WTC11 (cell line): ENCODE results near the gene LMF1. TPM values are rescaled to one million over a fixed set of nuclear protein-coding genes. Genes with fewer than 3 reads are reported as not detected.

Source experiments
- ATAC-seq: fragments of 200-7000 bp; cut with Tn5 transposase; 2 replicates; pipeline ENCODE4 v1.10.0; 2021; ENCODE audit warnings: mild to moderate bottlenecking, moderate library complexity
- CTCF ChIA-PET: fragments of 300-600 bp; sonication (Branson Sonifier 250); formaldehyde crosslinking; loops from one replicate; lab custom pipeline; 2021; ENCODE audit warnings: antibody characterized with exemption; lab: Charles Lee
- POLR2A ChIA-PET: fragments of 350-600 bp; sonication (Branson Sonifier 250); formaldehyde crosslinking; loops from one replicate; lab custom pipeline; 2021; ENCODE audit warnings: antibody characterized with exemption; lab: Charles Lee
- DNase-seq: peaks from one replicate; pipeline ENCODE4 v3.0.0; 2021; ENCODE audit warnings: low spot score
- H3K27ac Mint-ChIP-seq: 2 replicates; pipeline ENCODE4 v1.8.0; 2021; ENCODE audit warnings: mixed read lengths
- H3K27me3 Mint-ChIP-seq: 2 replicates; pipeline ENCODE4 v1.8.0; 2021; ENCODE audit warnings: low read depth, mild to moderate bottlenecking, moderate library complexity, mixed read lengths
- H3K36me3 Mint-ChIP-seq: 2 replicates; pipeline ENCODE4 v1.8.0; 2021; ENCODE audit warnings: mixed read lengths
- H3K4me1 Mint-ChIP-seq: 2 replicates; pipeline ENCODE4 v1.8.0; 2022; ENCODE audit warnings: mixed read lengths
- H3K4me3 Mint-ChIP-seq: 2 replicates; pipeline ENCODE4 v1.8.0; 2021; ENCODE audit warnings: mild to moderate bottlenecking, moderate library complexity, mixed read lengths
- H3K9me3 Mint-ChIP-seq: 2 replicates; pipeline ENCODE4 v1.8.0; 2021; ENCODE audit warnings: mixed read lengths
- ARID4B ChIP-seq: sonication (generic); formaldehyde crosslinking; IDR thresholded peaks from 2 replicates; pipeline ENCODE4 v1.8.0; 2023; ENCODE audit warnings: missing genetic modification reagents, mild to moderate bottlenecking, borderline replicate concordance
- ATF1 ChIP-seq: sonication (generic); formaldehyde crosslinking; IDR thresholded peaks from 2 replicates; pipeline ENCODE4 v1.8.1; 2023; ENCODE audit warnings: mild to moderate bottlenecking, moderate library complexity, missing genetic modification reagents
- CBFB ChIP-seq: sonication (generic); formaldehyde crosslinking; IDR thresholded peaks from 2 replicates; pipeline ENCODE4 v1.8.1; 2022; ENCODE audit warnings: mild to moderate bottlenecking, low read depth, missing genetic modification reagents
- CREB1 ChIP-seq: sonication (generic); formaldehyde crosslinking; IDR thresholded peaks from 2 replicates; pipeline ENCODE4 v1.8.0; 2023; ENCODE audit warnings: mild to moderate bottlenecking, missing genetic modification reagents
- CREM ChIP-seq: sonication (generic); formaldehyde crosslinking; IDR thresholded peaks from 2 replicates; pipeline ENCODE4 v1.8.1; 2022; ENCODE audit warnings: mild to moderate bottlenecking, missing genetic modification reagents, moderate library complexity
- E2F1 ChIP-seq: sonication (generic); formaldehyde crosslinking; IDR thresholded peaks from 2 replicates; pipeline ENCODE4 v1.8.0; 2022; ENCODE audit warnings: mild to moderate bottlenecking, missing genetic modification reagents
- GTF2I ChIP-seq: fragments of 250-450 bp; sonication (Bioruptor Pico); conservative IDR thresholded peaks from 2 replicates; pipeline ENCODE4 v1.4.0; 2021; ENCODE audit warnings: mild to moderate bottlenecking
- JUN ChIP-seq: sonication (generic); formaldehyde crosslinking; IDR thresholded peaks from 2 replicates; pipeline ENCODE4 v1.8.0; 2023; ENCODE audit warnings: mild to moderate bottlenecking, missing genetic modification reagents
- KAT7 ChIP-seq: sonication (generic); formaldehyde crosslinking; IDR thresholded peaks from 2 replicates; pipeline ENCODE4 v1.8.1; 2023; ENCODE audit warnings: missing genetic modification reagents, mild to moderate bottlenecking, borderline replicate concordance
- NFYB ChIP-seq: sonication (generic); formaldehyde crosslinking; conservative IDR thresholded peaks from 2 replicates; pipeline ENCODE4 v1.8.0; 2022; ENCODE audit warnings: low read depth, missing genetic modification reagents
- NR3C1 ChIP-seq: sonication (generic); formaldehyde crosslinking; conservative IDR thresholded peaks from 2 replicates; pipeline ENCODE4 v1.8.1; 2023; ENCODE audit warnings: low read depth, mild to moderate bottlenecking, missing genetic modification reagents
- PRRX2 ChIP-seq: fragments of 250-450 bp; sonication (Bioruptor Pico); IDR thresholded peaks from 2 replicates; pipeline ENCODE4 v1.8.0; 2021; ENCODE audit warnings: mild to moderate bottlenecking
- TEAD4 ChIP-seq: sonication (generic); formaldehyde crosslinking; IDR thresholded peaks from 2 replicates; pipeline ENCODE4 v1.8.0; 2022; ENCODE audit warnings: mild to moderate bottlenecking, missing genetic modification reagents
- ZBTB21 ChIP-seq: sonication (generic); formaldehyde crosslinking; IDR thresholded peaks from 2 replicates; pipeline ENCODE4 v1.8.1; 2023; ENCODE audit warnings: mild to moderate bottlenecking, missing genetic modification reagents, borderline replicate concordance
- ZNF138 ChIP-seq: sonication (generic); formaldehyde crosslinking; conservative IDR thresholded peaks from 2 replicates; pipeline ENCODE4 v1.8.1; 2022; ENCODE audit warnings: mild to moderate bottlenecking, moderate library complexity, missing genetic modification reagents
- ZNF263 ChIP-seq: sonication (generic); formaldehyde crosslinking; IDR thresholded peaks from 2 replicates; pipeline ENCODE4 v1.8.1; 2022; ENCODE audit warnings: low read depth, mild to moderate bottlenecking, moderate library complexity, missing genetic modification reagents
- total RNA-seq: library from RNA; stranded (reverse); gene quantifications from 3 replicates; pipeline ENCODE4 v1.2.3, GENCODE V29; 2021
- TF ChIP-seq, protein P1 (sequence below): fragments of 250-450 bp; sonication (Bioruptor Pico); conservative IDR thresholded peaks from 2 replicates; pipeline ENCODE4 v1.9.0; 2021; ENCODE audit warnings: mild to moderate bottlenecking
- TF ChIP-seq, protein P2 (sequence below): sonication (generic); formaldehyde crosslinking; IDR thresholded peaks from 2 replicates; pipeline ENCODE4 v1.8.0; 2022; ENCODE audit warnings: mild to moderate bottlenecking, missing genetic modification reagents

LMF1 gene
- total RNA-seq, 1 experiment from 2014 or later: 10.5 TPM

GRCh38 chr16:901715-902601 lies 68.8 kb downstream of the LMF1 start:
- TF ChIP-seq KAT7: no peak
- Mint-ChIP-seq H3K9me3 (peaks cover 16% of the 10 kb centered on the region), H3K4me3 (no peak overlapping the region), H3K27me3 (no peaks in the 10 kb centered on the region; the same call in 1 of the 2 replicates), H3K27ac (peak overlapping the region; percentile 19; the same call in 1 of the 2 replicates), H3K36me3 (peaks cover 14% of the 10 kb centered on the region), H3K4me1 (no peaks in the 10 kb centered on the region)
- ChIA-PET POLR2A (no interaction called here), CTCF (interaction anchor here (0.6 to 1.4 kb wide), 2 partner anchors 24 to 154 kb away, joined by 3 to 4 read pairs; no protein-coding TSS in a partner anchor)
- ATAC-seq (no peak), DNase-seq (no peak)

- ChIA-PET CTCF (interaction anchor here (0.6 to 1.4 kb wide), 2 partner anchors 23 to 154 kb away, joined by 3 to 4 read pairs; no protein-coding TSS in a partner anchor), POLR2A (no interaction called here)
- Mint-ChIP-seq H3K36me3 (peaks cover 10% of the 10 kb centered on the region; the same call in 1 of the 2 replicates), H3K9me3 (peaks cover 11% of the 10 kb centered on the region), H3K27me3 (no peaks in the 10 kb centered on the region; the same call in 1 of the 2 replicates), H3K4me1 (no peaks in the 10 kb centered on the region), H3K4me3 (no peak overlapping the region), H3K27ac (no peak overlapping the region)
- DNase-seq: no peak
- no peak for ATAC-seq
- TF ChIP-seq CBFB (CRISPR knock-in tag) (no peak), TEAD4 (CRISPR knock-in tag) (no peak), ZNF263 (CRISPR knock-in tag) (no peak), ZBTB21 (CRISPR knock-in tag) (no peak), ARID4B (CRISPR knock-in tag) (no peak), ZNF138 (no peak), ATF1 (no peak), E2F1 (CRISPR knock-in tag) (no peak), GTF2I (CRISPR knock-in tag) (no peak), CREM (CRISPR knock-in tag) (no peak), NR3C1 (CRISPR knock-in tag) (no peak), CREB1 (no peak), JUN (no peak), PRRX2 (no peak), NFYB (CRISPR knock-in tag) (no peak)
- TF ChIP-seq, protein P1, sequence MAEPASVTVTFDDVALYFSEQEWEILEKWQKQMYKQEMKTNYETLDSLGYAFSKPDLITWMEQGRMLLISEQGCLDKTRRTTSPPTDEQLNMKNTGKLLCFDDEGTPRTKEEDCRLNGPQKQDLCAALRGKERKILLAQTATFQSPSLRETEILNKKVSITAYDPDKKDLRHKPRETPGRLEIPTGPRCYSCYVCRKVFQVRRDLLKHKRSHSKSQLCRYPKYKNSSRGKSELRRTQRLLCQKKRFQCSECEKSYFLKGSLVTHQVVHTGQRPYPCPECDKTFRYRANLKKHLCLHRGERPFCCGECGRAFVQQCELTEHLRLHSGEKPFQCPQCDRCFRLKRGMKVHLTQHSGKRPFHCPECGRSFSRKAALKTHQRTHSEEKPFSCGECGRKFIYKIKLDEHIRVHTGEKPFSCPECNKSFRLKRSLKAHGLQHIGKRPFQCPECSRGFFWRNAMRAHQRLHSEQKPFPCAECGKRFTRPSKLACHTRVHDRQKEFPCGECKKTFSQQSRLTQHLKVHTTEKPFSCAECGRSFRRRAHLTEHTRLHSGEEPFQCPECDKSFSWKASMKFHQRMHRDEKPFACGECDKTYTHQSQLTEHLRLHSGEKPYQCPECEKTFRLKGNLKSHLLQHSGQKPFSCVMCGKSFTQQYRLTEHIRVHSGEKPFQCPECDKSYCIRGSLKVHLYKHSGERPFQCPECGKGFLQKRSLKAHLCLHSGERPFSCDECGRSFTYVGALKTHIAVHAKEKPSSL (CRISPR knock-in tag): no peak
- TF ChIP-seq, protein P2, sequence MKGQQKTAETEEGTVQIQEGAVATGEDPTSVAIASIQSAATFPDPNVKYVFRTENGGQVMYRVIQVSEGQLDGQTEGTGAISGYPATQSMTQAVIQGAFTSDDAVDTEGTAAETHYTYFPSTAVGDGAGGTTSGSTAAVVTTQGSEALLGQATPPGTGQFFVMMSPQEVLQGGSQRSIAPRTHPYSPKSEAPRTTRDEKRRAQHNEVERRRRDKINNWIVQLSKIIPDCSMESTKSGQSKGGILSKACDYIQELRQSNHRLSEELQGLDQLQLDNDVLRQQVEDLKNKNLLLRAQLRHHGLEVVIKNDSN (CRISPR knock-in tag): no peak
- TF ChIP-seq, all 79 proteins: peak for 0
These were observed 69.6 kb downstream of the LMF1 start for GRCh38 chr16:901149-901548.
